ENCODE measurements around the gene COX20. TPM values are rescaled to one million over a fixed set of nuclear protein-coding genes. Genes with fewer than 3 reads are reported as not detected.

Gene COX20
- polyA plus RNA-seq, 1 of the 3 experiments (the other 2 are of a cell fraction) = 24.8 TPM

GRCh38 chr1:244846653-244847052 is 11.2 kb downstream of the COX20 start:
- no peak overlapping the region for H3K4me3 ChIP-seq (ENCODE audit: low read depth in 2 of 2, low read length in 1 of 2)
- H3K9ac ChIP-seq = no peak overlapping the region
- 96% methylated on average over 6 of the region's 6 CpGs for WGBS (ENCODE audit: low lambda C conversion rate)
- H3K79me2 ChIP-seq (ENCODE audit: insufficient read depth) = peaks cover 88% of the 10 kb centered on the region
- DNase-seq = no peak
- CTCF ChIA-PET = interaction anchor here (1.2 to 1.6 kb wide), 4 partner anchors 10 to 196 kb away, joined by 5 to 7 read pairs (median 5); no protein-coding TSS in a partner anchor
- no peaks in the 10 kb centered on the region for H3K9me2 ChIP-seq
- no peak overlapping the region for H3K4me2 ChIP-seq
- H2AFZ ChIP-seq (ENCODE audit: low read depth) = no peak overlapping the region
- peaks cover 84% of the 10 kb centered on the region for H3F3A ChIP-seq (replicated peaks; ENCODE audit: insufficient read depth)
- POLR2A ChIA-PET = no interaction called here
- H3K9me3 ChIP-seq = no peaks in the 10 kb centered on the region
- TF ChIP-seq NRF1 (IDR thresholded peaks at IDR 0.05; ENCODE audit: low read depth, low read length) = no peak
- TF ChIP-seq MEF2A (IDR thresholded peaks at IDR 0.05; ENCODE audit: borderline replicate concordance, low read depth) = no peak
- no peak for TF ChIP-seq POLR2AphosphoS5 (IDR thresholded peaks at IDR 0.05; ENCODE audit: low read depth, low read length)
- no peak for TF ChIP-seq RXRA (IDR thresholded peaks at IDR 0.05; ENCODE audit: borderline replicate concordance, low read depth)
- no peak for TF ChIP-seq ELF1 (IDR thresholded peaks at IDR 0.05)
- TF ChIP-seq IRF3 (IDR thresholded peaks at IDR 0.05; ENCODE audit: low read depth, low read length) = no peak
- no peak for TF ChIP-seq TEAD4 (IDR thresholded peaks at IDR 0.05; ENCODE audit: borderline replicate concordance, insufficient read depth)
- H3K27me3 ChIP-seq (ENCODE audit: insufficient read depth) = no peaks in the 10 kb centered on the region
- peaks cover 0 to 10% of the 10 kb centered on the region in 2 experiments; a peak in 1 of 4 replicates for H3K4me1 ChIP-seq (ENCODE audit: control insufficient read depth in 1 of 2, insufficient read depth in 2 of 2, low read depth in 1 of 2, low read length in 1 of 2)
- H3K27ac ChIP-seq (ENCODE audit: low read depth in 2 of 2, low read length in 1 of 2) = no peak overlapping the region
- peaks cover 88 to 96% of the 10 kb centered on the region in 2 experiments for H3K36me3 ChIP-seq (replicated peaks in 1 of 2; ENCODE audit: control insufficient read depth in 1 of 2, insufficient read depth in 2 of 2, low read length in 1 of 2)
- no peaks in the 10 kb centered on the region for H4K20me1 ChIP-seq (ENCODE audit: insufficient read depth)

- WGBS (ENCODE audit: low lambda C conversion rate) = 86% methylated on average over 1 of the region's 1 CpG
- Histone ChIP-seq H3K27ac (ENCODE audit: low read depth in 2 of 2, low read length in 1 of 2) (no peak overlapping the region), H4K20me1 (ENCODE audit: insufficient read depth) (peaks cover 13% of the 10 kb centered on the region), H3K36me3 (replicated peaks in 1 of 2; ENCODE audit: control insufficient read depth in 1 of 2, insufficient read depth in 2 of 2, low read length in 1 of 2) (peaks cover 88 to 96% of the 10 kb centered on the region in 2 experiments), H2AFZ (ENCODE audit: low read depth) (no peak overlapping the region), H3F3A (replicated peaks; ENCODE audit: insufficient read depth) (peaks cover 82% of the 10 kb centered on the region), H3K79me2 (ENCODE audit: insufficient read depth) (peaks cover 90% of the 10 kb centered on the region), H3K4me2 (no peak overlapping the region), H3K4me1 (ENCODE audit: control insufficient read depth in 1 of 2, insufficient read depth in 2 of 2, low read depth in 1 of 2, low read length in 1 of 2) (no peaks in the 10 kb centered on the region; a peak in 1 of 4 replicates), H3K4me3 (ENCODE audit: low read depth in 2 of 2, low read length in 1 of 2) (no peak overlapping the region), H3K27me3 (ENCODE audit: insufficient read depth) (no peaks in the 10 kb centered on the region), H3K9me3 (no peaks in the 10 kb centered on the region), H3K9me2 (no peaks in the 10 kb centered on the region), H3K9ac (no peak overlapping the region)
- POLR2A ChIA-PET = interaction anchor here (0.7 to 1.3 kb wide), 2 partner anchors 8 to 10 kb away, joined by 3 read pairs; no protein-coding TSS in a partner anchor
- no peak for TF ChIP-seq FOSL2 (IDR thresholded peaks at IDR 0.05; ENCODE audit: borderline replicate concordance, low read depth)
- no peak for TF ChIP-seq ZBTB33 (IDR thresholded peaks at IDR 0.05; ENCODE audit: borderline replicate concordance, low read depth)
- TF ChIP-seq POLR2AphosphoS5 (IDR thresholded peaks at IDR 0.05; ENCODE audit: low read depth, low read length) = no peak
- no peak for TF ChIP-seq PBX3 (IDR thresholded peaks at IDR 0.05)
- TF ChIP-seq MAX (IDR thresholded peaks at IDR 0.05; ENCODE audit: low read depth) = no peak
- no peak for TF ChIP-seq EZH2phosphoT487 (IDR thresholded peaks at IDR 0.05; ENCODE audit: borderline replicate concordance, low read depth)
- no peak for TF ChIP-seq NFIC (IDR thresholded peaks at IDR 0.05; ENCODE audit: borderline replicate concordance)
- TF ChIP-seq TAF1 (IDR thresholded peaks at IDR 0.05; ENCODE audit: borderline replicate concordance, low read depth, low read length) = no peak
- TF ChIP-seq EP300 (IDR thresholded peaks at IDR 0.05; ENCODE audit: borderline replicate concordance in 1 of 2, low read depth in 1 of 2, low read length in 1 of 2) = no peak
- no peak for TF ChIP-seq CHD2 (IDR thresholded peaks at IDR 0.05; ENCODE audit: low read length, partially characterized antibody)
- CTCF ChIA-PET = interaction anchor here (1.8 to 2.1 kb wide), 2 partner anchors 14 to 193 kb away, joined by 6 to 11 read pairs; partner anchors contain the start of gene HNRNPU
- DNase-seq = no peak
These were observed 13.9 kb downstream of the COX20 start for GRCh38 chr1:244849189-244849866.
